KOPT-K1 (cell line): ENCODE results near the gene JAG1.

Experiments
- H3K27ac ChIP-seq: fragments of 200-600 bp; sonication (generic); 2 replicates; pipeline ENCODE4 v1.5.1; 2016; ENCODE audit warnings: antibody characterized with exemption, mild to moderate bottlenecking, low read depth, low read length; ENCODE audit not compliant: poor library complexity, severe bottlenecking
- H3K36me3 ChIP-seq: fragments of 200-600 bp; sonication (generic); 2 replicates; pipeline ENCODE4 v1.5.1; 2017; ENCODE audit warnings: antibody characterized with exemption, mild to moderate bottlenecking, low read length, moderate library complexity; ENCODE audit not compliant: insufficient read depth
- H3K9me3 ChIP-seq: fragments of 200-600 bp; sonication (generic); 2 replicates; pipeline ENCODE4 v1.5.1; 2017; ENCODE audit warnings: antibody characterized with exemption, low read length, mild to moderate bottlenecking; ENCODE audit not compliant: insufficient read depth, poor library complexity, severe bottlenecking

JAG1 gene

GRCh38 chr20:10655720-10656669 is 17.8 kb downstream of the JAG1 start:
- Histone ChIP-seq H3K27ac (no peak overlapping the region), H3K36me3 (no peaks in the 10 kb centered on the region), H3K9me3 (no peaks in the 10 kb centered on the region)

GRCh38 chr20:10654630-10655029 is 19.2 kb downstream of the JAG1 start:
- H3K9me3 ChIP-seq = no peaks in the 10 kb centered on the region
- H3K27ac ChIP-seq = no peak overlapping the region
- no peaks in the 10 kb centered on the region for H3K36me3 ChIP-seq

GRCh38 chr20:10654250-10654610 is 19.6 kb downstream of the JAG1 start:
- Histone ChIP-seq H3K9me3 (no peaks in the 10 kb centered on the region), H3K36me3 (no peaks in the 10 kb centered on the region), H3K27ac (no peak overlapping the region)

DNA sequence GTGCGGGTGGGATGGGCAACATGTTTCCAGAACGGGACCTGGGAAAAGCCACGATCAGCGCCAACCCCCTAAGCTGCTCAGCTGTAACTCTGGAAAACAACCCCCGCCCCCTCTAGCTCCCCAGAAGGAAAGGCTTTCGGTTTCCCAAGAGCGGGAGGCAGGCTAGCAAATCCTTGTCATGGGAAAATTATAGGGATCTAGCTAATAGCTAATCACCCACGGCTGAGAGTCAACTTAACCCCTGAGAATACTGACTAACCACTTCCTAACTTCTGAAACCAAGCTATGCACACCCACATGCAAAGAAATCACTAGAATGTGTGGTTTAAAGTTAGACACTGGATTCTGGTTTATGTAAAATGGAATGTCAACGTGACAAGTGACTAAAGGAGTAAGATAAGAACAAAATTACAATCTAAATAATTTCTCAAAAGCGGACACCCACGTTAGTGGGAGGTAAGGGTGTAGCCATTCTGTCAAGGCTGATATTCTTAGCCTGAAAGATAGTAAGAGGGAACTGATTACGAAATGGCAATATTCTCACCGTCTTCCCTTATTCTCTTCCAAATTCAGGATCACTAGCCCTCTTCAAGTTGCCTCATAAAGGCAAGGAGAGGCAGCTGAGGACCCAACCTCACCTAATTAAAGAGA is 20.1 kb downstream of the JAG1 start:
- no peak overlapping the region for H3K27ac ChIP-seq

GRCh38 chr20:10652660-10653261 is 21.0 kb downstream of the JAG1 start:
- Histone ChIP-seq H3K27ac (no peak overlapping the region), H3K36me3 (no peaks in the 10 kb centered on the region), H3K9me3 (no peaks in the 10 kb centered on the region)

More for the DNA sequence above, 20.1 kb downstream of the JAG1 start:
- Histone ChIP-seq H3K36me3 (no peaks in the 10 kb centered on the region), H3K9me3 (no peaks in the 10 kb centered on the region)

DNA sequence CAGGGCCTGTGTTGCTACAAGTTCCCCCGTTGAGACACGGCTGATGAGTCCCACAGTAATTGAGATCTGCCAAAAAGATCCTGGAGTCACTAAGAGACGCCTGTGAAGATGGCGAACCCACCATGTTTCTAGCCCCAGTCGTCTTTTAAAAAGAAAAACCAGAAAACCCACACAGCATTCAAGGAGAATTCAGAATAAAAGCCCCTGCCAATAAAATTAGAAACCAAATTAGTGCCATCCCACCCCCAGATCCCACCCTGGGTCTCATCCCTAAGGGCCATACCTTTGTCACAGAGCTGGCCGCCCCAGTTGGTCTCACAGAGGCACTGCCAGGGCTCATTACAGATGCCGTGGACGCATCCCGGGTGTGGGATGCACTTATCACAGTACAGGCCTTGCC is 21.6 kb downstream of the JAG1 start:
- no peaks in the 10 kb centered on the region for H3K36me3 ChIP-seq
- H3K27ac ChIP-seq = no peak overlapping the region

DNA sequence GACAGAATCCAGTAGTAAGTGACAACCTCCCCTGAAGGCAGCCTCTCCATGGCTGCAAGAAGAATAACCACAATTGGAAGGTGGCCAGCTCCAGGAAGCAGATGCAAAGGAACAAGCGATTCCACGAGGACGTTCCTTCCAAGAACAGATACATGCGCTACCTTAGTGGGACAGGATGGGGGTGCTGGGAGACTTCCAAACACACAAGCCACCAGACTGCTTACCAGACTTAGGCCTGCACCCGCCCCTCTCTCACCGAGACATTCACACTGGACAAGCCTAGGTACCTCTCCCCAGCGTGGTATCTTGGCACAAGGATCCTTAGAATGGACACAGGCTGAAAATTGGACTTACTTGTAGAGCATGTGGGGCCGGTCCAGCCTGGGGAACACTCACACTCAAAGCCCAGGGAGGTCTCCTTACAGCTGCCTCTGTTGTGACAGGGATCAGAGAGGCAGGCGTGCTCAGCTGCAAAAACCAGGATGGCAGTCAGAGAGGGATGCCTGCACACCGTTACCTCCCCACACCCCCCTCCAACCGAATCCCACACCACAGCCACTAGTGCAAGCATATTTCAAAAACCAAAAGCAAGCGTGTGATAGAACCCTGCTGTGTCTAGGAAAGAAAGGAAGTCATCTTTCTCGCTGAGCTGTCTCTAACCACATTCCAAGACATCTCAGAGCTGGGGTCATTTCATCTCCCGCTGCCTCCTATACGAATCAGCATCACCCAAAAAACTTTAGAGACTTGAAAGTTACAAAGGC is 22.4 kb downstream of the JAG1 start:
- H3K36me3 ChIP-seq = no peaks in the 10 kb centered on the region
- no peaks in the 10 kb centered on the region for H3K9me3 ChIP-seq
- no peak overlapping the region for H3K27ac ChIP-seq

More for the DNA sequence above, 21.6 kb downstream of the JAG1 start:
- no peaks in the 10 kb centered on the region for H3K9me3 ChIP-seq

DNA sequence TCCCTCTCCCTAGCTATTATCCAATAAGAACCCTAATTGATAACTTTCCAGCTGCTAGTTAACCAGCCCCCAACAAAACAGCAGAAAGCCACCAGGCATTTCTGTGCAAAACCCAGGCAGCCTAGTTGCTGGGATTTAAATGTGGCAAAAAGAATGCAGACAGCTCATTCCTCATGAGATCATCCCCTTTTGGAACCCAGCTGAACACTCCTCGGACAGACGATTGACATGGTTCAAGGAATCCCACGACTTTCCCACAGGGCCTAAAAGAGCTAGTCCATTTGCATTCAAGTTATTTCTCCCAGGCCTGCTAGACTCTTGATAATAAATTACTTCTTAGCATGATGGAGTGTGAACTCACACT is 24.0 kb downstream of the JAG1 start:
- Histone ChIP-seq H3K36me3 (no peaks in the 10 kb centered on the region), H3K27ac (no peak overlapping the region), H3K9me3 (no peaks in the 10 kb centered on the region)

- H3K27ac ChIP-seq = no peak overlapping the region
- H3K9me3 ChIP-seq = no peaks in the 10 kb centered on the region
- H3K36me3 ChIP-seq = no peaks in the 10 kb centered on the region
These were observed 24.6 kb downstream of the JAG1 start for GRCh38 chr20:10649080-10649796.

DNA sequence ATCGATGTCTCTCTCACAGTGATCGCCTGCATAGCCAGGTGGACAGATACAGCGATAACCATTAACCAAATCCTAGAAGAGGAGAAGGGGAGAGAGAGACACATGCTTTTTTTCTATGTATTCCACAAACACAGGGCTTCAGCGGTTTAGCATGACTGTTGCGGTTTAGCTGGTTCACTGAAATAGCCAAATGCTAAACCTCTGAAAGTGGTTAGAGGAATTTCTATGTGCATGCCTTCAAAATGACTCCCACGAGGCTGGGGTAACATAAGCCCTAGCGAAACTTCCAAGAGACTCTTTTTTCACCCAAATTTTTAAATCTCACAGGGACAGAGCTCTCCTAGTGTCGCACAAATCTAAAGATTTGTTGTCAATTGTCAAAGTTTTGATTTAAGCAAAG is 25.1 kb downstream of the JAG1 start:
- no peaks in the 10 kb centered on the region for H3K36me3 ChIP-seq
- H3K9me3 ChIP-seq = no peaks in the 10 kb centered on the region
- no peak overlapping the region for H3K27ac ChIP-seq

GRCh38 chr20:10647909-10648308 is 25.9 kb downstream of the JAG1 start:
- H3K9me3 ChIP-seq = no peaks in the 10 kb centered on the region
- H3K36me3 ChIP-seq = no peaks in the 10 kb centered on the region
- H3K27ac ChIP-seq = no peak overlapping the region

GRCh38 chr20:10647471-10647870 is 26.3 kb downstream of the JAG1 start:
- Histone ChIP-seq H3K36me3 (no peaks in the 10 kb centered on the region), H3K27ac (no peak overlapping the region), H3K9me3 (no peaks in the 10 kb centered on the region)

DNA sequence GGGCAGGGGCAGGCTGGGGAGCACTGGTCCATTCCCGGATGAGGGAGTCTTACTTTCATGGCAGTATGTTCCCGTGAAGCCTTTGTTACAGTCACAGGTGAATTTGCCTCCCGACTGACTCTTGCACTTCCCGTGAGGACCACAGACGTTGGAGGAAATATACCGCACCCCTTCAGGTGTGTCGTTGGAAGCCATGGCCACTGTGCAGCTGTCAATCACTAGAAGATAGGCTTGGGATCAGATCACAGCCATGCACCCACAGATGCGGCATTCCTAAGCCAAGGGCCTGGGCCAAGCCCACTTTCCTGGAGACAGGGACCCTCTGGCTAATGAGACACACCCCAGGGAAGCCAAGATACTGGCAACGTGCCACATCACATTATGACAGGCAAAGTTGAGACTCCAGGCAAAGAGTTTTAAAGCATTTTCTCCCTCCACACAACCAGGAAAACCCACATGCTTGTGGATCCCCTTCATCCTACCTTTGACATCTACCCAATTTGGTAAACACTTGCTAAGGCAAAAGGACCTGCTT is 26.8 kb downstream of the JAG1 start:
- H3K36me3 ChIP-seq = no peaks in the 10 kb centered on the region
- no peaks in the 10 kb centered on the region for H3K9me3 ChIP-seq
- no peak overlapping the region for H3K27ac ChIP-seq

DNA sequence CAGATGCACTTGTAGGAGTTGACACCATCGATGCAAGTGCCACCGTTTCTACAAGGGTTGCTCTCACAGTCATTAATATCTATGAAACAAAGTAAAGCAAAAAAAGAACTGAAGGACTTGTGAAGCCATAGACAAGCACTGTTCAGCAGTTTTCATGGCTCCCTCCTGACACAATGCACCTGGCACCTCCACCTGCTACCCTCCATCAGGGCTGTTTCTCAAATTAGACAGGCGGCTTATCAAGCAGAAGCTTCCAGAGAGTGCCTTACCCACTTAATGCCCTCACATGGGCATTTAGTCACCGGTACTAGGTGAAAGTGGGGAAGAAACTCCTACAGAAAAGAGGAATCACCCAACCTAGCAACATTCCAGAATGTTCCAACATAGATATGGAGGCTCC is 27.8 kb downstream of the JAG1 start:
- no peaks in the 10 kb centered on the region for H3K9me3 ChIP-seq
- H3K27ac ChIP-seq = no peak overlapping the region
- H3K36me3 ChIP-seq = no peaks in the 10 kb centered on the region
